Uterus (tissue), 2 donors: ENCODE measurements around the gene NMT2.

ENCODE experiments used
- POLR2A ChIP-seq, 2 donors: fragments of 450-650 bp; IDR thresholded peaks; one replicate each; pipeline ENCODE4 v1.6.1; 2016; ENCODE audit warnings: antibody characterized with exemption in 2 of 2, mild to moderate bottlenecking in 1 of 2, moderate library complexity in 1 of 2
- TF ChIP-seq, protein P1 (sequence below), 4 experiments: fragments of 200-600 bp in 2 of 4; fragments of 450-650 bp in 2 of 4; sonication (generic) in 2 of 4; IDR thresholded peaks; one replicate each; pipeline ENCODE4 v1.5.1; 2016 to 2019; ENCODE audit warnings: antibody characterized with exemption in 4 of 4, mild to moderate bottlenecking in 2 of 4, moderate library complexity in 1 of 4

DNA sequence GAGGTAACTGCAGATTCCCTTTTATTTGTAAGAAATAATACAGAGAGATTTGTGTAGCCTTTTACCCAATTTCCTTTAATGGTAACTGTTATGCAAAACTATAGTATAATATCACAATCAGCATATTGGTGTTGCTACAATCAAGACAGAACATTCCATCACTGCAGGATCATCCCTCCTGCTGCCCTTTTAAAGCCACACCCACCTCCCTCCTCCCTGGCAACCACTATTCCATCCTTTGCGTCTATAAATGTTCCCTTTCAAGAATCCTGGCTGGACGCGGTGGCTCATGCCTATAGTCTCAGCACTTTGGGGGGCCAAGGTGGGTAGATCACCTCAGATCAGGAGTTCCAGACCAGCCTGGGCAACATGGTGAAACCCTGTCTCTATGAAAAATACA, 93.1 kb downstream of the NMT2 start:
- TF ChIP-seq, protein P1, sequence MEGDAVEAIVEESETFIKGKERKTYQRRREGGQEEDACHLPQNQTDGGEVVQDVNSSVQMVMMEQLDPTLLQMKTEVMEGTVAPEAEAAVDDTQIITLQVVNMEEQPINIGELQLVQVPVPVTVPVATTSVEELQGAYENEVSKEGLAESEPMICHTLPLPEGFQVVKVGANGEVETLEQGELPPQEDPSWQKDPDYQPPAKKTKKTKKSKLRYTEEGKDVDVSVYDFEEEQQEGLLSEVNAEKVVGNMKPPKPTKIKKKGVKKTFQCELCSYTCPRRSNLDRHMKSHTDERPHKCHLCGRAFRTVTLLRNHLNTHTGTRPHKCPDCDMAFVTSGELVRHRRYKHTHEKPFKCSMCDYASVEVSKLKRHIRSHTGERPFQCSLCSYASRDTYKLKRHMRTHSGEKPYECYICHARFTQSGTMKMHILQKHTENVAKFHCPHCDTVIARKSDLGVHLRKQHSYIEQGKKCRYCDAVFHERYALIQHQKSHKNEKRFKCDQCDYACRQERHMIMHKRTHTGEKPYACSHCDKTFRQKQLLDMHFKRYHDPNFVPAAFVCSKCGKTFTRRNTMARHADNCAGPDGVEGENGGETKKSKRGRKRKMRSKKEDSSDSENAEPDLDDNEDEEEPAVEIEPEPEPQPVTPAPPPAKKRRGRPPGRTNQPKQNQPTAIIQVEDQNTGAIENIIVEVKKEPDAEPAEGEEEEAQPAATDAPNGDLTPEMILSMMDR (IDR thresholded peaks at IDR 0.05) = no peak
- TF ChIP-seq POLR2A (IDR thresholded peaks at IDR 0.05) = no peak
